HG03521 (cell line): Measurements from ENCODE around the gene UNC13C.

Experiments
- ATAC-seq: cut with Tn5 transposase; IDR thresholded peaks from one replicate; pipeline ENCODE4 v1.9.1; 2021; ENCODE audit warnings: mild to moderate bottlenecking, moderate library complexity; ENCODE audit not compliant: unreplicated experiment

Gene UNC13C

DNA sequence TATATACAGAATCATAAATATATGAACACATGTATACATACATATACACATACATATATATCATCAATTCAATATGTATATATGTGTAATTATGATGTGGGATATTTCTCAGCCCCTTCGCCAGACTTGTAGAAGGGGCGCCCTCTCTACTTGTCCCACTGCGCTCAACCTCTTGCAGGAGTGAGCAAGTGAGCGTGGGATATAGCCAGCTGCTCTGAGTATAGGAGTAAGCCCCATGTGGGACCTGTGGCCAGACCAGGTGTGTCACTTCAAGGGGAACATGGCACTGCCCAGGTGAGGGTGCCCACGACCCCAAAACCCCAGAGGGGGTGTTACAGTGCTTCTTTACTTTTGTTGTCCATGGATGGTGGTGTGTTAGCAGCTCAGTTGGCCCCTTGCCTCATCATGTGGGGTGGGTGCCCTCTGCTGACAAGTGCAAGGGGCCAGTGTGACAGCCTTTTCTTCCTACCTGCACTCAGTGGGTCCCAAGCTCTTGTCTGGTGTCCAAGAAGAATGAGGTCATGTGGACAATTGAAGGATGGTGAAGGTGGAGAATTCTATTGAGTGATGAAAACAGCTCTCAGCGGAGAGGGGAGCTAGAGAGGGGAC lies 304.1 kb downstream of the UNC13C start:
- no peak for ATAC-seq

DNA sequence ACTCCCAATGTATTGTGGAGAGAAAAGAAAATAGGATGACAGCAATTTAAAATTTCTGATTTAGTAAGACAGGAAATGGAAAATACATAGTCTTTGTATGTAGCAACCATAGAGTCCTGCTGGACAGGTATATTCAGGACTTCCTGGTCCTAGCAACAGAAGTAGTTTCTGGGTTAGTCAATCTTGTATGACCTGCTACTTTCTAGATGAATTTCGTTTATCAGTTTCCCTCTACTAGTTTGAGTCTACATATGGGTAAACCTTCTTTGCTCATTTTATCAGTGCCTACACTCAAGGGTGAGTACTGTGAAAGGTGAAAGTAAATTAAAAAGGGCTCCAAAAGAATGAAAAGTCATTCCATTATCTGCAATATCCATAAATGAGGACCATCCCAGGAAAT lies 309.8 kb downstream of the UNC13C start:
- no peak for ATAC-seq

DNA sequence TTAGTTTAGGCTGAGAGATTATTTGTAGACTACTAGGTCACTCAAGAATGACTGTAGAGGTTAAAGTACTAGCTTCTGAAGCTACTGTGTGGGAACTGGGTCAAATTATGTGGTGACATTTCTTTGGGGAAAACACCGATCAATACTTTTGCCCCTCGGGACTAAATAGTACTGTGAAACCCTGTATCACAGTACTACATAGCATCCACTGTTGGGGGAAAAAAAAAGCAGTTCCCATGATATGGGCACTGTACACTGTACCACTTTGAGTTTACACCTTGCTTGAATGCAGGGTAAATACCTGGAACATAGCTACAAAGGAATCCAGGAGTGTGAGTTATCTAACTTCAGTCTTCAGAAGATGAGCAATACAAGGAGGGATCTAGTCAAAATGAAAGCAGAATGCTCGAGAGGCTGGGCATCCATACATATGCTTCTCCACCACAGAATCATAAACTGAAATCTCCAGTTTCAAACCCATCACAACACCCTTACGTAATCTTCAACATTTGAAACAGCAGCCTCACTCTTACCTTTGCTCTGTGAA lies 311.4 kb downstream of the UNC13C start:
- ATAC-seq = peak; percentile 85

DNA sequence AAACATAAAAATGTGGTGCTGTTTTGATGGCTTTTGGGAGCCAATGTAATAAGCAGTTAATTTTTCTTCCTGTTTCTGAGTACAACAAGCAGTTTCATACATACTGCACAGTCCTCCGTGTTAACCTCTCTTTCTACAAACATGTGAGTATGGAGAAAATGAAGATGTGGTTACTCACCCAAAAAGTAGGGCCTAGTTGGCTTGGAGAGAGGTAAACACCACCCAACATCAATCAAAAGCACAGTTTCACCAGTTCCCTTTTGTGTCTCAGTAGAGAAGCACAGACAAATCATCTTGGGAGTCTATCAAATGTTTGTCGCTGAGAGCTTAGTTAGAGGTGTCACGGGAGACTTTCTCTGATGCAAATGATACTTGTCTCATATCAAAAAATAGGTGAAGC lies 320.2 kb downstream of the UNC13C start:
- no peak for ATAC-seq

DNA sequence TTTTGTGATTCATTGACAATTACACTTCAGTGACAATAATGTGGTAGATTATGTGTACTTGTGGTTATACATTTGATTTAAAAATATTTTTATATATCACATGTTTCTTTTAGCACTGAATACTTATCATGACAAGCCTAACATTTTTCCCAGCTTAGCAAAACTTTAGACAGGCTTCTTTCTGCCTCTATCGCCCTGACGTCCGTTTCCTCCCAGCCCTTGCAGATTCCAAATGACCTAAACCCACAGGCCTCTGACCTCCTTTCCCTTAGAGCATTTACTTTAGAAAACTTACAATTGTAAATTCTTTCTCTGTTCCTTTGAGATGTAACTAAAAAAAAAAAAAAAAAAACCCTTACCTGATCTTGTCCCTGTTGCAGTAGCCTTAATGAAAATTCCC lies 326.1 kb downstream of the UNC13C start:
- no peak for ATAC-seq

DNA sequence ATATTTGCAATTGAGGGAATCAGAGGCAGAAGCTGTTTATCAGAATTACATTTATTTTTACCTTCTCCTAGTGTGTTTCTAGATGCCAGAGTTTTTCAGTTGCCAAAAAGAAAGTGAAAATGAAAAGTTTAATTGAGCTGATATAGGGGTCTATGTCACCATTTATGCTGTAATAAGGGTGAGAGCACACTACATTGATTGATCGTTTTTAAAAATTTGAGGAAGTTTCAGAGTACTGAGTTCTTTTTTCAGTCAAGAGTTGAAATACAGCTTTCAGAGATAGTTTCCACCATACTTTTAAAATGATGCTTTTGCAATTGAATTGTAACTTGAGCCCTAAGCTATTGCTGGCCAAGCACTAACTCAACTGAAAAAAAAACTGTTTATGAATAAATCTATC lies 326.9 kb downstream of the UNC13C start:
- no peak for ATAC-seq

DNA sequence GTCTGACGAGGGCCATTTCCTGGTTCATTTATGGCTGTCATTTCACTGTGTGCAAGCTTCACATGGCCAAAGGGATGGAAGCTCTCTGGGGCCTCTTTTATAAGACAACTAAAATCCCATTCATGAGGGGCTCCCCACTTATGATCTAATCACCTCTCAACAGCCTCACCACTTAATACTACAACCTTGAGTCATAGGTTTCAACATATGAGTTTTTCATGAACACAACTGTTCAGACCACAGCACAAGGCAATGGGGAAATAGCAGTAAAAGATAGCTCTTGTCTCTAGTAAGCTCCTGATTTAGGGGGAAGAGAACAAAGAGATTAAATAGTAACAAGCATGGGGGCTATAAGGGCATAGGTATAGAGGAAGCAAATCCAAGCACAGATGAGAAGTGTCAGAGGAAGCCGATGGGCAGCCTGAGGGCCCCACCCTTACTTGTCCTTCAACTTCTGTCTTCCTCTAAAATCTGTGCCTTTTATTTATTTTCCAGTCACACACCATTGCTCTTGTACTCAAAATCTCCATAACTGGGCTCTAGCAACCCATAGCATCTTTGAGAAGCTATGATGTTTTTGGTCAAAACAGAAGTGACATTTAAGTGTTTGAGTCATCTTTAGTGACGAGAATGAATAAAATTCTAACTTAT lies 329.1 kb downstream of the UNC13C start:
- no peak for ATAC-seq

DNA sequence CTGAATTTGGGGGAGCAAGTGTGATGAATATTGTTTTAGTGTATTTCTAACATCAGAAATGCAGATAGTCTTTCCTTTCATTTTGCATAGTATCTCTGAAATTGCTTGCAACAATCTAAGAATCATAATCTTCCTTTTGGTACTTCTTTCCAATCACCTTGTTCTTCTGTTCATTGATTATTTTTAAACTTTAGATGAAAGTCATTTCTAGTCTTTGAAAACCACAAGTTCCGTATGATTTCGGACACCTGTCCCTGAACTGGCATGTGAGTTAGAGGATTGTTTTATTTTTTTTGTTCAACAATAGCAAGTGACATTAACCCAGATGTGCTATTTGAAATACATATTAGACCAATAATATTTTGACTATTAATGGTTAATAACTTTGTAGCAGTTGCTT lies 329.7 kb downstream of the UNC13C start:
- no peak for ATAC-seq

DNA sequence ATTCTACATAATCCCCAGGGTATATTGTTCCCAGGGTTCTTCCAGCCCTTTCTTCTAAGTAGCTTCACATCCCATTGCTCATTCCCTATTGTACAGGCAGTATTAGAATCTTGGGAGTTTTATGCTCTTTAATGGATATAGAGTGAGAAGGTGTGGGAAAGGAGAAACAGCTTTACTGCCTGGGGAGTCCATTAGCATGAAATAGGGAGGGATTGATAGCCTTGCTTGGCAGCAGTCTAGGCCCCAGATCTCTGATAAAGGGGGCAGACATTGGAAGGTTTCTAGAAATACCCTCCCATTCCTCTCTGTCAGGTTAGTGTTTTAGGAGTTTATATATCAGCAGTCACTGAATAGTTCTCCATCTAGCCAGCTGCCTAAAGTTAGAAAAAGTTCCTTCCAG lies 334.3 kb downstream of the UNC13C start:
- no peak for ATAC-seq

DNA sequence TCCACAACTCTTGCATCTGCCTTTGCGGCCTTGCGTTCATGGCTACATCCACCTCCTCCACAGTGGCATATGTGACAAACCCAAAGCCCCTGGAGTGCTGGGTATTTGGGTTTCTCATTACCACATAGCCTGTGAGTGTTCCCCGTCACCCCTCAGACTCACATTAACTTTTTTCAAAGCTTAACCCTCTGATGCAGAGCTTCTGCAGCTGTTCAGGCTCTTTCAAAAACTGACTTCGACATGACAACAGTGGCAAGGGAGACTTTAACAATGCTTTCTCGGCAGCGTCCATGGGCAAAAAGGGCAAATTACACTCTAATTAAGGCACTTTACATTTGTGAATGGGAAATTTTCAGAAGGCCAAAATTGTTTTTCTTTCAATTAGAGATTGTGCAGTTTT lies 343.2 kb downstream of the UNC13C start:
- no peak for ATAC-seq

DNA sequence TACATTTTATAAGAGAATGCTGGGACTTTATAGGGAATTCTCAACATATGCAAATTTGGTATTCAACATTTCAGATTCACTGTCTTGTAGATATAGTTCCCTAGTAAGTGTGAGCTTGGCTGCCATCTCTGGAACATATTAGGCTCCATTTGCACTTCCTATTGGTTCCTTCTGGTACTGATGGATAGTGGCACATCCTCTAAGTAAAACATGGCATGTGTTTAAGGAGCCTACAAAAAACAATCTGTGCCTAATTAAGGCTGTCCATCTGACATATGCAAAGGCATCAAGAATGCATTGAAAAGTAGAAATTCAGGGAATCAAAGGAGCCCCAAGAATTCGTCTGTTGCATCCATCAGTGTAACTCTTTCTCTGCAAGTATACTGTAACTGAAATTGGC lies 344.1 kb downstream of the UNC13C start:
- no peak for ATAC-seq

DNA sequence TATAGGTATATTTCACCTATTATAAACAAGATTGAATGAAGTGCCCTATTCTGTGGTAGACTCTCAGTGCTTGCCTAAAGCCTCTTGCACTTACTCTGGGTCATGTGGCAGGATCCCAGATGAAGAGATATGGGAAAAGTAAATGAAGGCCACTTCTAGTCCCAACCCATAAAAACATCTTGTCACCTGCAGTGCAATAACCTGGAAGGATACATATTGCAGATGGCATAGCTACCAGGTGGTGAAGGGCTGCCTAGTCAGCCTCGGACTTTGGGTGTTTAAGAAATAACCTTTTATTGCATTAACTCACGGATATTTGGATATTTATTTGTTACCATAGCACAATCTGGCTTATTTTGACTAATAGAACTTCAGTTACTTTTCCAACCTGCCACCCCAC lies 367.1 kb downstream of the UNC13C start:
- ATAC-seq = no peak

DNA sequence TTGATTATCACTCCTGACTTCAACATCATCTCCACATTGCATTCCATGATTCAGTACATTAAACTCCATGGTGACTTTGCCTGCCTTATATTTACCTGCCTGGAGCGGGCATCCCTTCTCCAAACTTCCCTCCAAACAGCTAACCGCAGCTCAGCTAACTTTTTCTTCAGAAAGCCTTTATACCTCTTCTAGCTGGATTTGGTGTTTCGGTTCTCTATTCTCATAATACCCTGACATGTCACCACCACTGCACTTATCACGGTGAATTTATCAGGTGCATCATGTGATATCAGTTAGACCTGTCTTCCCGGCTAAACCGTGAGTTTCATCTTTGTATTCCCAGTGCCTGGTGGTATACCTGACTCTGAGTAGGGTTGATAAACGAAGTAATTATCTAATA lies 367.6 kb downstream of the UNC13C start:
- no peak for ATAC-seq

DNA sequence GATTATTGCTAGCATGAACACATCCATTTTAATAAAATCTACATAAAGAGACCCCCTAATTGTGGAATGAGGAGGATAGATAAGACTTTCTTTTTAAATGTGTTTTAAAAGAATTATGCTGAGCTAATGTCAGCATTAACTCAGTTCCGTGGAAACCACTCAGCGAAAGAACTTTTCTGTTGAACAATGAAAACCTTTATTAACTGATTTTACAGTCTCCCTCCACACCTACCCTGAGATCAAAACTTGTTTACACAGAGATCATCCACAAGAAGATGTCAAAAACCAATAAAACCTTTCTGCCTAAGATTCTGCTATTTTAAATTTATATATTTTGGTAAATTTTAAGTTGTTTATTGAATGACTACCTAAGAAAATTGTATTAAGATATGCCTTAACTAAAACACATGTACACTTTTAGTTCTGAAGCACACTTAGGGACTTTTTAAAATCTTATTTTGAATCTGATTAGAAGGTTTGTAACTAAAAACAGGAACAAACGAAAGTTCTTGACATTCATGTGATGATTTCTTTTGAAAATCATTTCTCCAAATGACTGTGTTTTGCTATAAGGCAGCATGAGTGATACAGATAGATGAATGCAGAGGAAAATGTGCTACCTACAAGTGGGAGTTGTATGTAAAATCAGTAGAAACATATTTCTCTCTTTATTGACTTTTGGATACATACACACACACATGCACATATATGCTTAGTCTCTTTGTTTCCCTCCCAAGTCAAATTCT lies 369.0 kb downstream of the UNC13C start:
- ATAC-seq = no peak

DNA sequence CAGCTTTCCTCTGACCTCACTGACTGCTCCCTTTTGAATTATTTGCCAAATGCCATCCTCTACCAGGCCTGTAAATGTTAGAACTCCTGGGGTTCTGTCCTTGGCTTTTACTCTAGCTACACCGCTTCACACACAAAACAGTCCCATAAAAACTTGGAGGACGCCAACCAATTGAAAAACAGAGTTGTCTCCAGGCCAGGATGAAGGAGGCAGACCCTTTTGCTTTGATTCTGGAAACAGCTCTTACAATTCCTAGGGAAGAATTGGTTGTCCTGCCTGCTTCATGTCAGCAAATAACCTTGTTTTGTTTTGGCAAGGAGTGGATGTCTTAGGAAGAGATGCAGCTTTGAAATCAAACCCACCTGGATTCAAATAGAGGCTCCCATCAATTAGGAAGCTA lies 375.5 kb downstream of the UNC13C start:
- ATAC-seq = no peak

DNA sequence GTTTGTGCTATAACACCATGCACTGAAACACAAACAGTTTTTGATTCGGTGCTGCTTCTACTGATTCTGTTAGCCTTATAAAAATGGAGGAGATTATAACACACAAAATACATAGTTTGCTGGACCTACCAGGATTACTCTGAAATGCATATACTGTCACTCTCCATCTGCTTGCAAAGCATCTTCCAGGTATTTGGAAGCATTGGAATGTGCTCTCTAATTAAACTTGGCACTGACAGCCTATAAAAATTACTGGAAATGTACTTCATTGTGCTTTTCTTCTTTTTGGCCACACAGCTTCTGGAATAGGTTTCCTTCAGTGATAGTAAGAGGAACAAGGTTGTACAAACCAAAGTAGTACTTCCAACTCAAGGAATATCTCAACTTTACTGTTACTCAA lies 376.1 kb downstream of the UNC13C start:
- no peak for ATAC-seq

DNA sequence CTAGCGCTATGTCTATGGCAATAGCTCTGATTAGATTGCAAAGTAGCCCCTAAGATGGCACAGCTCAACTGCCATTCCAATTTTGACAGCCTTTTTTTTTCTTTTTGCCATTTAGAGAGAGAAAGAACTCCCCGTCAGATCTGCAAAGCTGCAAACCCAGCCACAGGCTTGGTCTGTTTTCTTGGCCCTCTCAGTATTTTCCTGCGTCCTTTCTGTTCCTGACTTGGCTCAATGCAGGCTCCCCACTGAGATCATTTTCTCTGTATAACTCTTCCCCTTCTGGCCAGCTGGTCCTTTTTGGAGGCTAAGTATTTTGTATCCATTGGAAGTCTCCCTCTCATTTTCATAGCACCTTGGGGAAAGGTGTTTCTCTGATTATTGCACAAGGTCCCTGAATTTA lies 386.7 kb downstream of the UNC13C start:
- ATAC-seq = no peak

DNA sequence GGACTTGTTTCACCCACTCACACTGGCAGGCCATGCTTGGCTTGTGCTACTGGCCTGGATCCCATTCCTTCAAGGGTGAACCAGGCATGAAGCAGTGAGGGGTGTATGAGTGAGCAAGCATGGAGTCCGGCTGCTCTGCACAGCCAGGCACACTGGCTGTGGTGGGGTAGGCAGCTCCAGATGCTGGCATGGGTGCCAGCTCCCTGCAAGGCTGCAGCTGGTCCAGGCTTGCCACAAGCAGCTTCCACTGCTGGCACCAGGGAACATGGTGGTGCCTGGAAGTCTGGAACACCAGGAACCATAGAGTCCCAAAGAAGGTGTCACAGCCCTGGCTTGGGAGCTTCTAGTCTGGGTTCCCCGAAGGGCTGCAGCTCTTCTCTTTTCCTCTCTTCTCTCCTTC lies 395.1 kb downstream of the UNC13C start:
- ATAC-seq = no peak

DNA sequence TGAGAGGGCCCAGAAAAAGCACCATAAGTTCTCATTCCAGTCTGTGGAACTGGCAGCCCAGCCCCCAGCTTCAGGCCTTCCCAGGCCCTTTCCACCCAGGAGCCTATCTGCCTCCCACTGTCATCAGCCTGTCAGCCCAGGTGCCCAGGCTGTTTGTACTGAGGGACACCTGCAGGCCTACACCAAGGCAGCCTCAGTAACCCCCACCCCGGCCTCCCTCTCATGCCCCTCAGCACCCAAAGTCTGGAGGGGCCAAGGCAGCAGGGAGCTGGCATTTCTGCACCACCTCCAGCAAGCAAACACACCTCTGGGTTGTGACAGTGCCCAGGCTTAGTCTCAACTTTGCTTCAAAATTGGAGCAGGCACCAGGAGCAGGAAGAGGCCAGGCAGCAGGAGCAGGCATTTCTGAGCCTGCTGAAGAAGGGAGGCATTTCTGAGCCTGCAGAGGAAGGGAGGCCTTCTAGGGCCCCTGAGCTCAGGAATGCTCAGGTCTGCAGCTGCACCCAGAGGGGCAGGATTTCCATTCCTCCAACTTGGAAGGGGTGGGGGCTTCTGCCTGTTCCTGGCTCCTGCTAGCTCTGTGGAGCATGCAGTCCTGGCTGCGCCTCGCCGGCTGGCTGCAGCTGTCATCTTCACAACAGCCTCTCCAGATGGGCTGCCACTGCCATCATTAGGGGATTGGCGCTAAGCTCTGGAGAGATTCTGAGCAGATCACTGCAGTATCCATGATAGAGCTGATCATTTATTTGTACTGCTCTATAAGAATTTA lies 396.1 kb downstream of the UNC13C start:
- no peak for ATAC-seq

DNA sequence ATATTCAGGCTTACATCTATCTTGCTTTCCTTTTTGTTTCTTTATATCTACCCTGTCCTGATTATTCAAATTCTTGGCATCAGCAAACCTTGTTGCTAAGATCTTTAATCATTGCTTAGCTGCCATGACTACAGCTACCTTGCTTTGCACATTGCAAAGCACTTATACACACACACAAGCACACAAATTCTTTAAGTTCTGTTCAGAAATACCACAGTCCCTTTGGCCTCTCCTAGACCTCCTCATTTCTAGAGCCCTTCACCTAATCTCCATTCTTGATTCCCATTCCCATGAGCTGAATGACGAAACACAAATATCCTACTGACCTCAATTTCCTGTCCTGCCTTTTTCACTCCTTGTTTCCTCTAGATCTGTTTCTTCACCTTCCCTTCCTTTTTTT lies 409.6 kb downstream of the UNC13C start:
- ATAC-seq = no peak

DNA sequence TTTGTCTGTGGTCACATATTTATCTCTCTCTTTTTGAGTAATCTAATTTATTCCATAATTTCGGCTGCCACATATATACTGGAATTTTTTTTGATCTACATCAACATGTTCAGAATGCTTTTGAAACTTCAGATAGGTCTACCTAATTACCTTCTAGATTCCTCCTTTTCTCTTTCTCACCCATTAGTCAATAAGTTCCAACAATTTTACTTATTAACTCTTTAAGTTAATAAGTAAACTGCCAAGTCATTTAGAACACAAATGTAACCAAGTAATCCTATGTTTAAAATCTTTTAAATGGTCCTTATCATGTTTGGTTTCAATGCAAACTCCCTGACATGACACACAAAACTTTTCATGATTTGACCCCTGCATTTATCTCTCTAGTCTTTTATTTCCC lies 410.5 kb downstream of the UNC13C start:
- ATAC-seq = no peak
